Activated T-cell treated with anti-CD3 and anti-CD28 coated beads, Interleukin-2, amount 50 U/mL, for 1 hour (primary cell): ENCODE measurements around the gene PLCB4.
"Not testable (repeated sequence)": the region's sequence is repeated elsewhere in the genome, so short reads cannot be mapped to it uniquely, and the experiment has no call there.

ENCODE experiments used
- DNase-seq: peaks from one replicate; pipeline ENCODE4 v3.0.0-alpha.2; 2020

The PLCB4 gene

DNA sequence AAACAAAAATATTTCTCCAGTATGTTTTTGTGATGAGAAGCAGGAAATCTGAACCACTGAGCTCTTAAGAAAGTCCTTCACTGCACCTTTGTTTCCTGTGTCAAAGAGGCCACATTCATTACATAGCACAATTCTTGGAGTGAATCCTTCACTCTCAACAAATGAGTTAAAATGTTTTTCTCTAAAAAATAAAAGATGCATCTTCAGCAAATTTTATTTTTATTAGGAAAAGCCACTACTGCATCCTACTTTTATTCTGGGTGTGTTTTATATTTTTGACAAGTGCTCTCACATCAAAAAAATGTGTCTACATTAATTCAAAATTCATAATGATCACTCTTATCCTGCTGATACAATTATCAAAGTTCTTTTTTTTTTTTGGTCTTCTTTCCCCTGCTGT, 76.3 kb downstream of the PLCB4 start:
- no peak for DNase-seq

DNA sequence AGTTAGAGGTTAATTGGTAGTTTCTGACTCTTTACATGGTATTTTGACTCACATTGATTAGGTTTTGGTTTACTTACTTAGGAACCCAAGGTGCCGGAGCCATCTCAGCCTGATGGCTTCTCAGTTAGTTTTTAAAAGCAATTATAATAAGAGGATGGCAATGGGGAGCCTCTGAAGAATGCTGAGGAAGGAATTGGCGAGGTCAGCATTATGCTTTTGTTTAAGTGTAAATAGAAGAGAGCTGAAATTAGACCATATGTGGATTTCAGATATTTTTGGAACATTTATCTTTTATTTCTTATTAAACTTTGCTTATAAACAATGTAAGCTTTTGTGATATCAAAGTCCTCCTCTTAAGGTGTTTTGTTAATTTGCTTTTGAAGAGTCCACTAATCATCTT, 77.8 kb downstream of the PLCB4 start:
- DNase-seq = no peak

DNA sequence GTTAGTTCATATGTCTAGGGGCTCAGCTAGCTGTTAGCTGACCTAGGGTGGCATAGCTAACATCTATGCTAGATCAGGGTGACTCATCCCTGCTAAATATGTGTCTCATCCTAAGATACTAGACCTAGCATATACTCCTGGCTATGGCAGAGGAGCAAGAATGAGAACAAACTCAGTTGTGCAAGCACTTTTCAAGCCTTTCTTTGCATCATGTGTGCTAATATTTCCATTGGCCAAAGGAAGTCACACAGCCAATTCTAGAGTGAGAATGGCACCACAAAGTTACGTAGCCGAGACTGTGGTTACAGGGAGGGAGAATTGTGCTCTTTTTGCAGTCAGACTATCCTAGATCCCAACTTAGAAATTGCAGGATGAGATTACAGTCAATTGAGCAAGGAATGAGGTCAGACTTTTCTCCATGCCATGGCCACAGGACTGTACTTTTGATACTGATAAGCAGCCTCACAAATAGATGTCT, 78.7 kb downstream of the PLCB4 start:
- no peak for DNase-seq

DNA sequence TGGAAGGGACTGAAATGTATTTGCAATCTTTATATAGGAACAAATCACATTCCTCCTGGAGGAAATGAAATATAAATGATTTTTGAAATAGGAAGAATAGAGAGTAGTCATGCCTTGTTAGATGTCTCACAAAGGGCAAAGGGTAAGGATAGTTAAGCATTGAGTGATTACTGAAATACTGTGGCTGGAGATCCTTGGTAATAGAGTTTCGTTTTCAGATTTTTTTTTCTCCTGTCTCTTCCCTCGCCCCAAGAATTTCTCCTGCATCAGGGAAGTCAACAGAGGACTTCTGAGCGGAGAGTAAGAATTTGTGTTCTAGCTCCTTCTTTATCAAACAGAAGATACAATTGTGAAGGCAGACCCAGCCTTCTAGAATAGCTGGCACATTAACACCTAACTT, 79.4 kb downstream of the PLCB4 start:
- DNase-seq = no peak

DNA sequence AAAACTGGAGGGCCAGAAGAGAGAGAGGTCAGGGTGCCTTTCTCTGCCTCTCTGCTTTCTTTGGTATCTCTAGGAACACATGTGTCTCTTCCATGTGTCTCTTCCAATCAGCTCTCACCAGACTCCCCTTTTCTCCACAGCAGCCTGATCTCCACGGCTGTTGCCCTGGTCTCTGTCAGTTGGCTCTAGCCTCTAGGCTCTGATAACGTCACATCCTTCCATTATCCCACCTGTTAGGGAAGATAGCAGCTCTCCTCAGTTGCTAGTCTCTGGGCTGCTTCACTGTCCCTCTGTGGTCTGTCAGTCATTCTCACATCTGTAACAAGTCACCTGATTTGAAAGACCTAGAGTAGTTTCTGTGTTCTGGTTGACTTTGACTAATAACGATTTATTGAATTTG, 80.2 kb downstream of the PLCB4 start:
- no peak for DNase-seq

DNA sequence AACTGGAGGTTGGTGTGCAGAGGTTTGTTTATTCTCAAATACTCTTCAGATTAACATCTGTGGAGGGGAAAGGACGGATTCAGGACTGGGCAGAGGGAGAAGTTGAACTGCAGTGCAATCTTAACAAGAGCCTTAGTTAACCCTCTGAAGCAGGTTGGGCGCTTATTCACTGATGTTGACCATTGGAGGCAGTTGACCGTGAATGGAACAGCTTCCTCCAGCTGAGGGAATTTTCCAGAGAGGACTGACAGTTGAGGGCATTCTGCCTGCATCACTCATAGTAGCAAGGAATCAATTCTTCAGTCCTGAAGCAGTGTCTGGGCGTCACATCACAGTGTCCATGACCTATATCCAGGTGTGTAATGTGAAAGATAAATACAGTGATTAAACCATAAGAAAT, 80.9 kb downstream of the PLCB4 start:
- DNase-seq = no peak

DNA sequence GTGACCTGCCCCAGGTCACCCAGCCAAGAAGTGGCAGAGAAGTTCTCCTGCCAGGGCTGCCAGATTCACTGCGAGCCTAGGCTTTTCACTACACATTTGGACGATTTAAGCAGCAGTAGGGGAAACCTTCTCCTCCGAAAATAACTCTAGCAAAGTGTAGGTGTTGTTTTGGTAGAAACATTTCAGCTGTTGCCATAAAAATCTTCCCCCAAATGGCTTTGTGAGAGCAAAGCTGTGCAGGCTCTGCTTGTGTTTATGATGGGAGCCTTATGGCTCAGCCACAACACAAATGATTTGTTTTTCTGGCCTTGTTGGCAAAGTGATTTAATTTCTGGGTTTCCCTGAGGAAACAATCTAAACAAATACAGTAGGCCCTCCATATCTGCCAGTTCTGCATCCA, 81.8 kb downstream of the PLCB4 start:
- no peak for DNase-seq

DNA sequence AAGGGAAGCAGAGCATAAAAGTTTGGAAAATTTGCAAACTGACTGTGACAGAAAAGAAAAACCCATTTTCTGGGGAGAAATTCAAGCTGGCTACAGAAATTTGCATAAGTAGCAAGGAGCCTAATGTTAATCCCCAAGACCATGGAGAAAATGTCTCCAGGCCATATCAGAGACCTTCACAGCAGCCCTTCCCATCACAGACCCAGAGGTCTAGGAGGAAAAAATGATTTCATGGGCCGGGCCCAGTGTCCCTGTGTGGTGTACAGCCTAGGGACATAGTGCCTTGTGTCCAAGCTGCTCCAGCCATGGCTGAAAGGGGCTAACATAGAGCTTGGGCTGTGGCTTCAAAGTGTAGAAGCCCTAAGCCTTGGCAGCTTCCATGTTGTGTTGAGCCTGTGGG, 83.3 kb downstream of the PLCB4 start:
- DNase-seq = not testable (repeated sequence)

DNA sequence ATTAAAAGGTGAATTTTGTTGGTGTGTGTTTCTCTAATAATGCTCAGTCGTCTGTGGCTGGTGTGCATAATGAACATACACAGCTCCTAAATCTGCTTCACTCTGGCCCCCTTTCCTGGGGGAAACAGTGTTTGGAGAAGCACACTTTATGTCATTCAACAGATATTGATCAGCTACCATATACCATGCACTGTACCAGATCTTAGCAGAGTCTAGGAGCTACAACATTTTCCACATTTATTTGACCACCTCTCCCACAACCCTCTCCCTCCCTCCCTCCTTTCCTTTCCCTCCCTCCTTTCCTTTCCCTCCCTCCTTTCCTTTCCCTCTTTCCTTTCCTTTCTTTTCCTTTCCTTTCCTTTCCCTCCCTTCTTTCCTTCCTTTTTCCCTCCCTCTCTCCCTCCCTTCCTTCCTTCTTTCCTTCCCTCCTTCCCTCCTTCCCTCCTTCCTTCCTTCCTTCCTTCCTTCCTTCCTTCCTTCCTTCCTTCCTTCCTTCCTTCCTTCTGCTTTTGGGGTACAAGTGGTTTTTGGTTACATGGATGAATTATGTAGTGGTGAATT, 85.7 kb downstream of the PLCB4 start:
- no peak for DNase-seq

DNA sequence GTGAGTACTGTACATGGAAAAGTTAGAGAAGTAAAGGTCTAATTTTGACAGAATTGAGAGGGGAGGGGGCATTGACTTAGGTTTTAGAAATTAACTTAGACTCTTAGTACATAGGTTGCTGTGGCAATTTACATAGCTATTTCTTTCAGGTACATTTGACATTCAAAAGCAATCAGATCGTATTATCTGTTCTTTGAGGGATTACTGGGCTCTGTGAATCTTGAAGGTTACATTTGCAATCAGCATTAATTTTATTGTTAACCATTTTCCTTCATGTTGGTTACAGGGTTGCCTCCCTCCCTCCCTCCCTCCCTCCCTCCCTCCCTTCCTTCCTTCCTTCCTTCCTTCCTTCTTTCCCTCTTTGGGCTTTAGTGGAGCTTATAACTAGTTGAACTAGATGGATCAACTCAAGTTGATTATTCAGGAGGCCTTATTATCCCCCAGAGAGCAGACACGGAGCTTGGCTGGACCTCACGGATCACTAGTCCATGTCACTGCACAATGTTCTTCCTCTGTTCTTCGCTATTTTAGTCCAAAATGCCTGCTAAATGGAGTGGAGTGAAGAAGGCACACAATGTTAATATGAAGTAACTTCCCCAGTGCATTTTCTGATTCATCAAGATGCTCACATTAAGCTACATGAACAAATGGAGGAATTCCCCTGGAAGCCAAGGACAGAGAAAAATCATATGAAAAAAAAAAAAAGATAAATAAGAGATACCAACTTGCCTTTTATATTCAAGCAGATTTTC, 87.8 kb downstream of the PLCB4 start:
- no peak for DNase-seq

DNA sequence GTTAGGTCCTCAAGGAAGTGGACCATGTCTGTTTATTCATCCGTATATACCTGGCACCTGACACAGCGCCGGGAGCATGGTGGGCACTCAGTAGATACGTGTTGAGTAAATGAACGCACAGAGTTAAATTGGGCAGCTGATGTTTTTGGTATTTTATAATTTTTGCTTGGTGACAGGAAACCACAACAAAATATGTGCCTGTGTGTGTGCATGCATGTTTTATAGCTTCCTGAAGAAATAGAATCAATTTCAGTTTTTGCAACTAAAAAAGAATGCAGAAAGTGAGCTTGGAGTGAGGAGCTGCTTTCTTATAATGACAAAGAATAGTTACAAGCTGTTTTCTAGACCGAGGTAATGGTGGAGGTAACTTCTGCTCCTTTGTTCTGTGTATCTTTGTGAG, 91.4 kb downstream of the PLCB4 start:
- DNase-seq = no peak

DNA sequence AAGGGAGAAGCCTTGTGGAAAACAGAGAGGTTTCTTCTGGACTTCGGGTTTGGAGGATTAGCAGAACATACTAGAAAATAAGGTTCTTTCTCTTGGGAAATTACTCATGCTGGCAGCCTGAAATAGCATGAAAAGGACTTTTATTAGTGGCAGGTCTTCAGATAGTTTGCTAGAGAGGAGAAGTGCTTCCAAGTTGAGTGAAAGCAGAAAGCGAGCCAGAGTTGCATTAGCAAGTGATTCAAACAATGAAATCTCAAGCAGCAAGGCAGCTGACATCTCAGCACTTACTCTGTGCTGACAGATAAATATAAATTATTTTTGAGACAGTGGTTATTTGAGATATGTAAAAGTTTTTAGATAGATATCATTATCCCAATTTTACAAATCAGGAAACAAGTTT, 91.9 kb downstream of the PLCB4 start:
- DNase-seq = no peak

DNA sequence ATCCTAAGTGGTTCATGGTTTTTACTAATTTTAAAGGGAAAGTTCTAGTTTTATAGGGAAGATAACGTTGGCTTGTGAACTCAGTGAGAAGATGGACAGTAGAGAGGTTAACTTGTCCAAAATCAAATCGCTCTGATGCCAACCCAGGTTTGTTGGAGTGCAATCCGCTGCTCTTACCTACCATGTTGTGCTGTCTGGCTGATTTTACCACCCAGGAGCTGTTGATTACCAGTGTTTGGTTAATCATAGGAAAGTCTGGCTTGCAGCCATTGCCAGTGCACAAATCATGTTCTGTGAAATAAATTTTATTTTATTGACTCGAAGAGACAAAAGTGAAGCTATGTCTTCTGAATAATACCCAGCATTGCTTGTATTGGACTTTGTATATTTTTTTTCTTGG, 92.4 kb downstream of the PLCB4 start:
- DNase-seq = no peak

DNA sequence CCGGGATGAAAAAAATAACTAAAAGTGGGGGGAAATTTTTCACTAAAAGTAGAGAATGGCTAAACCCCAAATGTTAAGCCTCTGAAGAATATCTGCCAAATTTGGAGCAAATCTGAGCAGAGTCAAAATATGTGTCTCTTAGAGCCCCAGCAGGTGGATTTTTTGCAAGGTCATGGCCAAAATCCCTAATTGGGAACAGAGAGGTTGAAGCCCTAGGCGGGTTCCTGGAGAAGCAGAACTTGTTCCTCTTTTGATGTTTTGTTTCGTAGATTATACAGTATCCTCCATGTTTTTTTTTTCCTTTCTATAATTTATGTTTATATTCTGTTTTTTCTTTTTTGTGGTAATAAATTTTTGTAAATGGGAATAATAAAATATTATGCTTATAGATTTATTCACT, 94.4 kb downstream of the PLCB4 start:
- DNase-seq = no peak

DNA sequence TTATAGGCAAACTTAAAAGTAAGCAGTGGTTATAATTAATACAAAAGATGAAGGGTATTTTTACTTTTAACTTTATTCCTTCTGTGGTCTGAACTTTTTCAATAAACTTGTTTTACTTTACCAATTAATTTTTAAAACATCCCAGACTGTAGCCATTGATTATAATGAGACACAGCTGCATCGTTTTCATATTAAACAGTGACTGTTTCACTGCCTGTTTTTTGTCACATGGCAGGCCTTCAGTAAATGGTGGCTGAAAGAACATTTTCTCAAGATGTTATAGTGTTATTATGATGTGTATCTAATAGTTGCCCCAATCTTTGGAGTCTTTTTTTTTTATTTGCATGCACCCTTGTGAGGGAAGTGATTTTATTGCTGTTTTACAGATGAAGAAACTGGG, 95.1 kb downstream of the PLCB4 start:
- no peak for DNase-seq

DNA sequence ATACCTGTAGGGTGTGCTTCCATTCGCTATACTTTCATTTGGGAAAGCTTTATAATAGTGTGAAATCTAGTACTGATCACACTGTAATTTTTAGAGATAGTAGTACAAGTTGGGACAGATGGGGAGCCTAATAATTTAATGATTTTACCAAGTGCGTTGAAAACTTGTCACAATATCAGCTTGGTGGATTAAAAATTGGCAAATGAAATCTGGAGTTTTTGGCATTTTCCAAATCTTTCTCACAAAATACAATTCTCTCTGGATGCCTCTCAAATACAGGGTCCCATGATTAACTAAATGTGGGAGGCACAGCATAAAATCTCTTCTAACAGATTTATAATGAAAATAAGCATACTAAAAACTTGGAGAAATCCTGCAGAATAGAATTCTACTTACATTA, 96.4 kb downstream of the PLCB4 start:
- no peak for DNase-seq

DNA sequence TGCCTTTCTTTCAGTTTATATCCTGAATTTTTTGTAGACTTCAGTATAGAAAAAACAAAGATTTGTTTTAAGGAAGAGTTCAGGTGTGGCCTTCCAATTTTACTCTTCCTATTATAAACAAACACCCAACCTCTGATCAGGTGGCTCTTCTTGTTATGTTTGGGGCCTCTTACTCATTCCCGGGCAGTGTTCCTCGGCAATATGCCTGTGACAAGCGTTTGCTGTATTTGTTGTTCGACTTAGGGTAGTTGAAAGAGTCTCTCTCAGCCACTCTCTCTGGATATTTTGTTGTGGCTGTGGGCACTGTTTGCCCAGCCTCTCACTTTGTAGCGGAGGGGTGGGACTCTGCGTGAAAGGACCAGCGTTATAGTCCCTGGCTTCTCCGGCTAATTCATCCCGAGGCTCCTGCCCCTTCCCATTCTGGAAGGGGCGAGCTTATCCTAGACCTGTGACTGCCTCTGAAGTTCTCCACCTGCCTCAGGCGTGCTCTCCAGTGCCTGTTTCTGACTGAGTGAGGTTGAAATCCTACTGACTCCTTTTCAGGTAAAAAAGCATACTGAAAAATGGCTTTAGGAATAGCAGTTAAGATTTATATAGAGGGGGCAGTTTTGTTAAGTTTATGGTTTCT, 97.4 kb downstream of the PLCB4 start:
- no peak for DNase-seq

DNA sequence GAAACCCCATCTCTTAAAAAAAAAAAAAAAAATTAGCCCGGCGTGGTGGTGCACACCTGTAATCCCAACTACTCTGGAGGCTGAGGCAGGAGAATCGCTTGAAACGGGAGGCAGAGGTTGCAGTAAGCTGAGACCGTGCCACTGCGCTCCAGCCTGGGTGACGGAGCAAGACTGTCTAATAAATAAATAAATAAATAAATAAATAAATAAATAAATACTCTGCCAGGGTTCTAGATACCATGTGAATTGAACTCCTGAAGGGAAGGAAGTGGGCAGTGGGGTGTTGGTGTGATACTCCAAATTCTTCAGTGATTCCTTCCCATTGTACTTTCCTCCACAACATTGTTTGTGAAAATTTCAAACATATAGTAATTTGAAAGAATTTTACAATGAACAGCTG, 100.5 kb downstream of the PLCB4 start:
- no peak for DNase-seq

DNA sequence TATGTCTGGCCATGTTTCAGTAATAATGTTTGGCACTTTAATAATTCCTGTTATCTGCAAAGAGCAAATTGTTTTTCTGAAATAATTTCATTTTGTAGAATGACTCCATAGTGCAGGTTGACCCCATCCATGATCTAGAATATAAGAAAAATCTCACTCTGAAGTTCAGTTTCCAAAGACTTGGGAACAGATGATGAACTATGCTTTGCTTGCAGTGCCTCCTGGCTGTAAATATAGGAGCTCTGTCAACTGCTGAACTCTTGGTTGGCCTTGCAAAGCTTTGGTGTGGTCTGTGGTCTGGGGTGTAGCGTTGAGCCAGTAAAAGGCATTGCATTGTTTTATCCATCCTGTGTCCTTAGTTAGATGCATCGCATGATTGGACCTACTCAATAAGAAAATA, 104.0 kb downstream of the PLCB4 start:
- no peak for DNase-seq

DNA sequence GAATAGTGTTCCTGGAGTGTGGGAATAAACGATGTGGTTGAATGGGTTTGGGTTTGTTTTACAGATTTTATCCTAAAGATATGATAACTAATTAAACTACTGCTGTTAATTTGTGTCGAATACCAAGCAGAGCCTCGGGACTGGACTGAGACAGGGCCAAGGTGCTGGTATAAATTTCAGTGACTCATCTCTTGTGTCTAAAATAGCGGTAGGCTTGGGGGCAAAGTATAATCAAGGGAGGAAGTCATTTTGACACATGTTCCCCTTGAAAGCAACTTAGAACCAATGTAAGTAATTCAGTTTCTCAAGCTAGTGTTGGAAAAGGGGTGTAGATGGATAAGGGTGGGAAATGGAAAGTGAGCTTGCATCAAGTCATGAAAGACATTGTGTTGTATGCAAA, 108.4 kb downstream of the PLCB4 start:
- DNase-seq = no peak

DNA sequence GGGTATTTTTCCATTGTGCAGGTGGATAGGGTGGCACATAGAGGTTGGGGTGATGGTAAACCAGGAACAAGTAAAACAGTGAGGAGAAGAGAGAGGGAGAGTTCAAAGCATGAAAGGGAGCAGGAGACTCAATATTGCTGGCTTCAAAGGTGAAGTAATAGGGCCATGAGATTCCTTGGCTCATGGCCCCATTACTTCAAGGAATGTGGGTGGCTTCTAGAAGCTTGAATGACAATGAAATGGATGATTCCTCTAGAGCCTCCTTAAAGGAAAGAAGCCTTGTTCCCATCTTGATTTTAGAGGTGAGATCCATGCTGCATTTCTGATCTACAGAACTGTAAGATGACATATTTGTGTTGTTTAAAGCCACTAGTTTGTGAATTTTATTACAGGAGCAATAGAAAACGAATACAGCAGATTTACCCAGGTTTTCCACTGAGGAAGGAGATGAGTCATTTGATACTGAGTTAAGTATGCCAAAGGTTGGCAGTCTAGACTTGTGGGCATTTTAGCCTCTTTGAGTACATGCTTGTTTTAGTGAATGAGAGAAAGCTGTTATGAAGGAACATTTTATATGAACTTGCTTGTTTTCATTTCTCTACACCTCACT, 110.4 kb downstream of the PLCB4 start:
- no peak for DNase-seq

DNA sequence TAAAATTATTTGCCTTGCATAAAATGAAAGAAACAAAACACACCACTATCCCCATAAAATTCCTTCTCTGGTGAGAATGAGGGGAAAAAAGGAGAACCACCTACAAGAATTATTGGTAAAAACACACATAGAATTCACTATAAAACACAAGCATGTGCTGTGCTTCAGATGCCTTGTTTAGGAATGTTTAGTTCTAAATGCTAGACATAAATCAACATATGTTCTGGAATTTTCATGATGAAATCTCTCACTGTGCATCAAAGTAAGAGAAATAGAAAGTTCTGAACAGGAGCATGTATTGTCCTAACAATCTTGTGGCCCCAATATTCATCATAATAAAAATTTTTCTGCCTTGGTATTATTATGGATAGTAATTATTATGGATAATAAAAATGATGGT, 111.0 kb downstream of the PLCB4 start:
- DNase-seq = no peak

DNA sequence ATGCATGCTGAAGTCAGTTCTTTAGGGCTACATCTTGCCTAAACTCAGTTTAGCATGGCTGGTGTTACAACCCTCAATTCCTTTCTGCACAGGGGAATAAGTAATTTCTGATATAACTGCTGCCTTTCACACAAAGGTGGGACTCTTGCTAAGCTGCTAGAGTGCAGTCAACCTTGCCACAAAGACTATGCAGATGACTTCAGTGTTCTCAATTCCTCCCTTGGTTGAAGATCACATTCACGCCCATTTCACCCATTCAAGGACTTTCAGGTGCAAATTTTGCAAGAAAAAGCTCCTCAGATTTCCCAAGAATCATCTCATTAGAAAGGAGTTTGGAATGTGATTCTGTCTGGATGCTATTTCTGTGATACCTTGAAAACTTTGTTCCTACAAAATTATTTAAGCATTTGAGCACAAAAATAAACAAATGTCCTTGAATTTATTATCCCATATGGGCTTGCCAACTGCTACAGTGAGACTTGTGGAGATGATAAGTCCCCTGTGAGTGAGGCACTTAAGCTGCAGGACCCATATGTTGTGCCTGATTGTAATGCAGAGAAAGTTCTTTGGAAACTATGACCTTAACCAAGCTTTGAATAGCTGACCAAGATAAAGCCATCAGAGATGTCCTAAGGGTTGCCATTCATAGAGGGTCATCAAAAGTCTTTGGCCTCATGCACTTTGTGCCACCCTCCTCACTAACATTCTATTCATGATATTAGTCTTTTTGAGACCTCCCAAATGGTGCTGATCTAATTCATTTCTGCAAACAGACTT, 111.8 kb downstream of the PLCB4 start:
- no peak for DNase-seq
